Aorta (tissue), 5 donors: ENCODE measurements around the gene SMARCA4. TPM values are rescaled to one million over a fixed set of nuclear protein-coding genes. Genes with fewer than 3 reads are reported as not detected.

Source experiments
- ATAC-seq: fragments of 200-7000 bp; cut with Tn5 transposase; one replicate; pipeline ENCODE4 v1.9.1; 2022; ENCODE audit warnings: moderate library complexity; ENCODE audit not compliant: low FRiP score
- DNase-seq, 2 donors: peaks; one replicate each; pipeline ENCODE4 v3.0.0-alpha.2; 2020
- H3K27ac ChIP-seq, 2 donors: one replicate each; pipeline ENCODE4 v1.5.1; 2013; ENCODE audit warnings: low read length in 2 of 2, mild to moderate bottlenecking in 2 of 2, moderate library complexity in 2 of 2, control low read depth in 1 of 2, inconsistent platforms in 1 of 2, low read depth in 1 of 2
- H3K27me3 ChIP-seq, 2 donors: one replicate each; pipeline ENCODE4 v1.6.1; 2013; ENCODE audit warnings: control low read depth in 1 of 2, low read length in 1 of 2, mild to moderate bottlenecking in 1 of 2, moderate library complexity in 1 of 2; ENCODE audit not compliant: insufficient read depth in 2 of 2, control insufficient read depth in 1 of 2
- H3K36me3 ChIP-seq, 2 donors: one replicate each; pipeline ENCODE4 v1.6.1; 2013; ENCODE audit warnings: control low read depth in 1 of 2, low read length in 1 of 2, mild to moderate bottlenecking in 1 of 2; ENCODE audit not compliant: insufficient read depth in 2 of 2, control insufficient read depth in 1 of 2
- H3K4me1 ChIP-seq, 2 donors: one replicate each; pipeline ENCODE4 v1.6.1; 2013; ENCODE audit warnings: low read length in 2 of 2, control low read depth in 1 of 2, mild to moderate bottlenecking in 1 of 2, moderate library complexity in 1 of 2; ENCODE audit not compliant: insufficient read depth in 2 of 2, control insufficient read depth in 1 of 2
- H3K4me3 ChIP-seq, 2 donors: one replicate each; pipeline ENCODE4 v1.5.1; 2013; ENCODE audit warnings: low read length in 2 of 2, control low read depth in 1 of 2, mild to moderate bottlenecking in 1 of 2
- H3K9me3 ChIP-seq: one replicate; pipeline ENCODE4 v1.6.1; 2013; ENCODE audit warnings: mild to moderate bottlenecking, low read length; ENCODE audit not compliant: control insufficient read depth
- WGBS, 2 donors: extraction: QIAGEN DNeasy Blood & Tissue Kit; methylation state at CpG; one replicate each; pipeline ENCODE4 v1.1.7; 2013; 5-methylcytosine and 5-hydroxymethylcytosine counted together
- intact Hi-C, 2 donors: fragments of 100-400 bp; cut with DNase I; formaldehyde crosslinking; loops; one replicate each; pipeline versions ENCODE4 v1.14.2 to v1.15.0; 2022
- polyA plus RNA-seq, 2 donors: library from polyadenylated mRNA; stranded (reverse); fragments of 200-250 nt; gene quantifications; one replicate each; pipeline ENCODE4 v1.2.3, GENCODE V29; 2013
- total RNA-seq, 2 donors: library from RNA; stranded (reverse); fragmentation: NEBNext Ultra II Directional; extraction: Animal tissue kit (Norgen Biotek cat#: 25700); gene quantifications; one replicate each; pipeline ENCODE4 v1.2.1, GENCODE V29; 2021
- donor health status: healthy with polysubstance abuse.
- donor health status: Bipolar disorder and iron deficiency.
- donor health status: DM: no; HTN: no; CAD: no.
- donor health status: DM: no; HTN: no; CAD: no.
- donor health status: DM: yes; HTN: yes; CAD: no.

Gene SMARCA4
- total and polyA plus RNA-seq, 4 donors = 17.8 to 67.4 (median 63.4) TPM

DNA sequence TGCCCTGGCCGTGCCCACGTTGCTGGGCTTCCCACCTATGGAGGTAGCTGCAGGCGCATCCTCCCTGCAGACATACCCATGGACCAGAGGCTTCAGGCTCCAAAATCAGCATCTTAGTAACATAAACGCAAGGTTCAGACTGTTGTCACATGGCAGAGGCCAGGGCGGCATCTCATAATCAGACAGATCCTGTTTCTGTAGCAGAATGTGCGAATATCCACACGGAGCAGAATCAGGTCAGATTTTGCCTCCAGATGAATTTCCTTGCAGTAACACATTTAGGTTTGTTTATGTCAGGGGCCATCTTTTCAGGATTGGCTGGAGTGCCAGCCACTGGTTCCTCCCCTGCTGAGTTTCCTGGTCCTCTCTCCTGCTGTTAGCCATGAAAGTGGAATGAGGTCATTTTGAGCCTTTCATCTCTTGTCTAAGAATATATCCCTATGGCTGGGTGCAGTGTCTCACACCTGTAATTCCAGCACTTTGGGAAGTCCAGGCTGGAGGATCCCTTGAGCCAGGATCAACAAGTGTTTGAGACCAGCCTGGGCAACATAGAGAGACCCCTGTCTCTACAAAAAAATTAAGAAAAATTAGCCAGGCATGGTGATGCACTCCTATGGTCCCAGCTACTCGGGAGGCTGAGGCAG, 20.5 kb downstream of the SMARCA4 start:
- H3K27me3 ChIP-seq = no peaks in the 10 kb centered on the region
- H3K4me1 ChIP-seq = peaks cover 0 to under 1% of the 10 kb centered on the region in 2 donors
- no peak for ATAC-seq
- no peaks in the 10 kb centered on the region for H3K36me3 ChIP-seq
- no peak overlapping the region for H3K27ac ChIP-seq
- 86 to 88% methylated on average over 8 of the region's 8 CpGs for WGBS, 2 donors
- H3K4me3 ChIP-seq = no peak overlapping the region
- intact Hi-C loops = no loop called here
- no peaks in the 10 kb centered on the region for H3K9me3 ChIP-seq
- no peak for DNase-seq

DNA sequence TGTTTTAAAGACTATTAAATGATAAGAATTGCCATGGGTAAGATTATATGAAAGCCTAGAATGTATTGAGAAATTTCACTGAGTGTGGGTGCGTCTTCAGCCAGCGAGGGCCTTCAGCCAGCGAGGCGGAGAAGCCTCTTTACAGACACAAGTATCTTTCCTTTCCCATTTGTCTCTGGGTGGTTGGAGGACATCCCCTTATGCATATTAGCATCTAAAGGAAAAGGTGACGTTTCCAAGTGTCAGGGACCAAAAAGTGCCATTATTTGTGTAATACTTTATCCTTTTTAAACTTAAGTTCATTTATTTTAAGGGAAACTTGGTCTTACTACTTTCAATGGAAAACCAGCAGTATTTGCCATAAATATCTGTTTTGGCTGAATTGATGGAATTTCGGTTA, 22.2 kb downstream of the SMARCA4 start:
- H3K27me3 ChIP-seq = no peaks in the 10 kb centered on the region
- ATAC-seq (no peak), DNase-seq (no peak)
- no peak overlapping the region for H3K27ac ChIP-seq
- no peaks in the 10 kb centered on the region for H3K36me3 ChIP-seq
- no peaks in the 10 kb centered on the region for H3K4me1 ChIP-seq
- intact Hi-C loops = no loop called here
- WGBS, 2 donors = 90% methylated on average over 6 of the region's 6 CpGs
- no peaks in the 10 kb centered on the region for H3K9me3 ChIP-seq
- no peak overlapping the region for H3K4me3 ChIP-seq

DNA sequence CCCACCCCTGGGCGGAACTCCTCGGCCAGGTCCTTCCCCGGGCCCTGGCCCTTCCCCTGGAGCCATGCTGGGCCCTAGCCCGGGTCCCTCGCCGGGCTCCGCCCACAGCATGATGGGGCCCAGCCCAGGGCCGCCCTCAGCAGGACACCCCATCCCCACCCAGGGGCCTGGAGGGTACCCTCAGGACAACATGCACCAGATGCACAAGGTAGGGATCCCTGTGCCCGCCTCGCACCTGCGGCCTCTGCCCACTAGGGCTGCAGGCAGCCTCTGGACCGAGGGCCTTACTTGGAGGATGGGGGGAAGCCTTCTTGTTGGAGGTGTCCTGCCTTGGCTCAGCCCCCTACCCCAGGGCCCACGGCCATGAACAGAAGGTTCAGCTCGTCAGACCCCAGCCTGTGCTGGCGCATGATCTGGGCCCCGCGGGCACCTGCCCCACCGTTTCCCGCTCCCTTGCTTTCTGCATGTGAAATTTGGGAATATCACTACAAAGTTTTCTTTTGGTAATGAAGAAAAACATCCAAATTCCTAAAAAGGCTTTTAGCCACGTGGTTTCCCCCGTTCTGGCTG, 23.4 kb downstream of the SMARCA4 start:
- ATAC-seq (peak; percentile 6), DNase-seq (no peak)
- Histone ChIP-seq H3K9me3 (no peaks in the 10 kb centered on the region), H3K4me1 (no peaks in the 10 kb centered on the region), H3K4me3 (no peak overlapping the region), H3K27ac (no peak overlapping the region), H3K36me3 (peaks cover 0 to under 1% of the 10 kb centered on the region in 2 donors), H3K27me3 (no peaks in the 10 kb centered on the region)
- WGBS, 2 donors = 89% methylated on average over 21 of the region's 21 CpGs
- intact Hi-C loops = no loop called here

- ATAC-seq = no peak
- WGBS, 2 donors = 83 to 88% methylated on average over 10 of the region's 10 CpGs
- Histone ChIP-seq H3K36me3 (peaks cover 0 to 3% of the 10 kb centered on the region in 2 donors), H3K27me3 (no peaks in the 10 kb centered on the region), H3K4me1 (no peaks in the 10 kb centered on the region), H3K9me3 (no peaks in the 10 kb centered on the region), H3K4me3 (no peak overlapping the region), H3K27ac (no peak overlapping the region)
- intact Hi-C loops = no loop called here
- DNase-seq = no peak
These were observed 24.7 kb downstream of the SMARCA4 start for GRCh38 chr19:10985502-10985901.

DNA sequence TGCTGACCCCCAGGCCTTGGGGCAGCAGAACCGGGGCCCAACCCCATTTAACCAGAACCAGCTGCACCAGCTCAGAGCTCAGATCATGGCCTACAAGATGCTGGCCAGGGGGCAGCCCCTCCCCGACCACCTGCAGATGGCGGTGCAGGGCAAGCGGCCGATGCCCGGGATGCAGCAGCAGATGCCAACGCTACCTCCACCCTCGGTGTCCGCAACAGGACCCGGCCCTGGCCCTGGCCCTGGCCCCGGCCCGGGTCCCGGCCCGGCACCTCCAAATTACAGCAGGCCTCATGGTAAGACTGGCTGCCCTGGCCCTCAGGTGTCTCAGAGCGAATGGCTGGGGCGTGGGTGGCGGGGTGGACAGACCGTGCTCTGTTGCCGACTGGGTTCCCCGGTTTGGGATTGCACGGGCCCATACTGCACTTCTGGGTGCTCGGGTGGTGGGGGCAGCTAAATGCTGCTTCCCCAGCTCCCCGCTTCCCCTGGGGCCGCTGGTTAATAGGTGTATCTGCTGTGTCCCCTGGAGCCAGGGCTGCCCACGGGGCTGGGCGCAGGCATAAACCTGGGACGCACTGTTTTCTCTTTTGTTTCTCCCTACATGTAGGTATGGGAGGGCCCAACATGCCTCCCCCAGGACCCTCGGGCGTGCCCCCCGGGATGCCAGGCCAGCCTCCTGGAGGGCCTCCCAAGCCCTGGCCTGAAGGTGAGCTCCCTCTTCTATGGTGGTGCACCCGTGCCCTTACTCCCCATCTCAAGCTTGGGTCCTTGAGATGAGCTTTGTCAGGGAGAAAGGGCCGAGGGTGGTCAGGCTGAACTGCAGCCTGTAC, 25.7 kb downstream of the SMARCA4 start:
- no peak overlapping the region for H3K27ac ChIP-seq
- no peaks in the 10 kb centered on the region for H3K27me3 ChIP-seq
- ATAC-seq = no peak
- DNase-seq = no peak
- intact Hi-C loops = no loop called here
- H3K9me3 ChIP-seq = no peaks in the 10 kb centered on the region
- WGBS, 2 donors = 93% methylated on average over 32 of the region's 32 CpGs
- no peaks in the 10 kb centered on the region for H3K4me1 ChIP-seq
- H3K36me3 ChIP-seq = peaks cover 0 to 3% of the 10 kb centered on the region in 2 donors
- H3K4me3 ChIP-seq = no peak overlapping the region

DNA sequence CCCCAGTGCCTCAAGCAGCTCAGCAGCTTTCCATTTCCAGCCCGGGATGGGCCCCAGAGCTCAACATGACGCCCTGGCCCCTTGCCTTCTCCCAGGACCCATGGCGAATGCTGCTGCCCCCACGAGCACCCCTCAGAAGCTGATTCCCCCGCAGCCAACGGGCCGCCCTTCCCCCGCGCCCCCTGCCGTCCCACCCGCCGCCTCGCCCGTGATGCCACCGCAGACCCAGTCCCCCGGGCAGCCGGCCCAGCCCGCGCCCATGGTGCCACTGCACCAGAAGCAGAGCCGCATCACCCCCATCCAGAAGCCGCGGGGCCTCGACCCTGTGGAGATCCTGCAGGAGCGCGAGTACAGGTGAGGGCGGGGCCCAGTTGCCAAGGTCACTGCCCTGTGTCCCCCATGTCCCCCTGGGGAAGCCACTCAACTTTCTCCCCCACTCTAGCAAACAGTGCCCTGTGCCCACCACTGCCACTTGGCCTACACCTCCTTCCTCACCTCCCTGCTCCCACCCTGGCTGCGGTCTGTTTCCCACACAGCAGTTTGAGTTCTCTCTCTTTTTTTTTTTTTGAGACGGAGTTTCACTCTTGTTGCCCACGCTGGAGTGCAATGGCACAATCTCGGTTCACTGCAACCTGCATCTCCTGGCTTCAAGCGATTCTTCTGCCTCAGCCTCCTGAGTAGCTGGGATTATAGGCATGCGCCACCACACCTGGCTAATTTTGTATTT, 26.9 kb downstream of the SMARCA4 start:
- Histone ChIP-seq H3K4me1 (no peaks in the 10 kb centered on the region), H3K36me3 (peaks cover 0 to 3% of the 10 kb centered on the region in 2 donors), H3K27ac (no peak overlapping the region), H3K9me3 (no peaks in the 10 kb centered on the region), H3K4me3 (no peak overlapping the region), H3K27me3 (no peaks in the 10 kb centered on the region)
- WGBS, 2 donors = 91 to 92% methylated on average over 28 to 32 of the region's 32 CpGs
- ATAC-seq (no peak), DNase-seq (no peak)
- intact Hi-C loops = no loop called here

DNA sequence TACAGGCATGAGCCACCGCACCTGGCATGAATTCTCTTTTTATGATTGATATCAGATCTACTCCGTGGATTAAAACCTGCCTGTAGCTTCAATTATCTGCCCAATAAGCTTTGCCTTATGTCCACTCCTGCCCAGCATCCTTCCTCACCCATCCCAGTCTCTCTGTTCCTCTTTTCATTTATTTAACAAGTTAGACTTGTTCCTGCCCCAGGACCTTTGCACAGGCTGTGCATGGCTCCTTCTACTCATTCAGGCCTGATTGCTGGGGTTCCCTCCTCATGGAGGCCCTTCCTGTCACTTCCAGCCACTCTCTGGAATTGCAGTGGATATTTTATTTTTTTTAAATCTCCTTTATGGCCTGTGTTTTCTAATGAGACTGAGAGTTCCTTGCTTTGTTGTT, 27.6 kb downstream of the SMARCA4 start:
- Histone ChIP-seq H3K4me3 (no peak overlapping the region), H3K4me1 (no peaks in the 10 kb centered on the region), H3K36me3 (peaks cover 0 to 3% of the 10 kb centered on the region in 2 donors), H3K27me3 (no peaks in the 10 kb centered on the region), H3K27ac (no peak overlapping the region), H3K9me3 (no peaks in the 10 kb centered on the region)
- ATAC-seq (no peak), DNase-seq (no peak)
- intact Hi-C loops = no loop called here
- 90 to 93% methylated on average over 2 of the region's 2 CpGs for WGBS, 2 donors

GRCh38 chr19:10988921-10989320, 28.1 kb downstream of the SMARCA4 start:
- WGBS, 2 donors = 85 to 90% methylated on average over 12 of the region's 12 CpGs
- Histone ChIP-seq H3K9me3 (no peaks in the 10 kb centered on the region), H3K4me3 (no peak overlapping the region), H3K27me3 (no peaks in the 10 kb centered on the region), H3K27ac (no peak overlapping the region), H3K36me3 (peaks cover 0 to 3% of the 10 kb centered on the region in 2 donors), H3K4me1 (no peaks in the 10 kb centered on the region)
- no peak for ATAC-seq
- intact Hi-C loops = no loop called here
- DNase-seq = no peak
